ENCODE results near the gene STOML2.

STOML2 gene

GRCh38 chr9:35078066-35078465 is 24.9 kb downstream of the STOML2 start (continued):
- TF ChIP-seq ZNF366 (tag by site-specific recombination; conservative IDR thresholded peaks at IDR 0.05) (no peak), SP2 (tag by site-specific recombination; IDR thresholded peaks at IDR 0.05) (no peak), ZNF280C (tag by site-specific recombination; IDR thresholded peaks at IDR 0.05) (no peak), ZNF37A (tag by site-specific recombination; IDR thresholded peaks at IDR 0.05) (no peak), ATF2 (tag by site-specific recombination; IDR thresholded peaks at IDR 0.05; ENCODE audit: low read depth) (no peak), GFI1B (tag by site-specific recombination; IDR thresholded peaks at IDR 0.05) (no peak), ZEB2 (tag by site-specific recombination; IDR thresholded peaks at IDR 0.05) (no peak)

DNA sequence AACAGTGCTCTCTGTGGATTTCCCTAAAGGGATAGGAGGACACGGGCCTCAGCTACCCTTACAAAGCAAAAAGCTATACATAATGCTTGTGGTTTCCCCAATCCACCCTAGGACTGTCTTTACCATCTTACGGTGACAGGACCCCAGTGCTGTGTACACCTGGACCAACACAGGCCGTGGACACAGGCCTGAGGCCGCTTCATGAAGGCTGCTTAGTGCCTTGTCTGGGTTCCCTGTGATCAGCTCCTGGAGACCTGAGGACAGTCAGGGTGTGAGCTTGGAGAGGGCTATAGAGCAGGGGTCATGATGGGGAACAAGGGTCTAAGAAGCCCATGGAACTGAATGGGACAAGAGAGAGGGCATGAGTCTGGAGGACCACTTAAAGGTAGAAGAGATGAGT is 26.1 kb downstream of the STOML2 start:
- Histone ChIP-seq H3K4me1 (ENCODE audit: control insufficient read depth, insufficient read depth, low read length) (peaks cover 3% of the 10 kb centered on the region; the same call in 1 of the 2 replicates), H3K27ac (ENCODE audit: extremely low read depth, low read depth, low read length) (no peak overlapping the region), H3K9me3 (ENCODE audit: control insufficient read depth, insufficient read depth, low read depth, low read length) (no peaks in the 10 kb centered on the region), H3K4me3 (ENCODE audit: low read depth, low read length) (no peak overlapping the region), H3K36me3 (ENCODE audit: control insufficient read depth in 2 of 2, insufficient read depth in 1 of 2, low read length in 2 of 2) (peaks cover 0 to 52% of the 10 kb centered on the region in 2 experiments; a peak in 1 of 3 replicates)
- POLR2A ChIA-PET, result interaction anchor here (0.6 to 1.2 kb wide), 3 partner anchors 16 to 636 kb away, joined by 3 to 4 read pairs (median 3); no protein-coding TSS in a partner anchor
- TF ChIP-seq, protein P1, sequence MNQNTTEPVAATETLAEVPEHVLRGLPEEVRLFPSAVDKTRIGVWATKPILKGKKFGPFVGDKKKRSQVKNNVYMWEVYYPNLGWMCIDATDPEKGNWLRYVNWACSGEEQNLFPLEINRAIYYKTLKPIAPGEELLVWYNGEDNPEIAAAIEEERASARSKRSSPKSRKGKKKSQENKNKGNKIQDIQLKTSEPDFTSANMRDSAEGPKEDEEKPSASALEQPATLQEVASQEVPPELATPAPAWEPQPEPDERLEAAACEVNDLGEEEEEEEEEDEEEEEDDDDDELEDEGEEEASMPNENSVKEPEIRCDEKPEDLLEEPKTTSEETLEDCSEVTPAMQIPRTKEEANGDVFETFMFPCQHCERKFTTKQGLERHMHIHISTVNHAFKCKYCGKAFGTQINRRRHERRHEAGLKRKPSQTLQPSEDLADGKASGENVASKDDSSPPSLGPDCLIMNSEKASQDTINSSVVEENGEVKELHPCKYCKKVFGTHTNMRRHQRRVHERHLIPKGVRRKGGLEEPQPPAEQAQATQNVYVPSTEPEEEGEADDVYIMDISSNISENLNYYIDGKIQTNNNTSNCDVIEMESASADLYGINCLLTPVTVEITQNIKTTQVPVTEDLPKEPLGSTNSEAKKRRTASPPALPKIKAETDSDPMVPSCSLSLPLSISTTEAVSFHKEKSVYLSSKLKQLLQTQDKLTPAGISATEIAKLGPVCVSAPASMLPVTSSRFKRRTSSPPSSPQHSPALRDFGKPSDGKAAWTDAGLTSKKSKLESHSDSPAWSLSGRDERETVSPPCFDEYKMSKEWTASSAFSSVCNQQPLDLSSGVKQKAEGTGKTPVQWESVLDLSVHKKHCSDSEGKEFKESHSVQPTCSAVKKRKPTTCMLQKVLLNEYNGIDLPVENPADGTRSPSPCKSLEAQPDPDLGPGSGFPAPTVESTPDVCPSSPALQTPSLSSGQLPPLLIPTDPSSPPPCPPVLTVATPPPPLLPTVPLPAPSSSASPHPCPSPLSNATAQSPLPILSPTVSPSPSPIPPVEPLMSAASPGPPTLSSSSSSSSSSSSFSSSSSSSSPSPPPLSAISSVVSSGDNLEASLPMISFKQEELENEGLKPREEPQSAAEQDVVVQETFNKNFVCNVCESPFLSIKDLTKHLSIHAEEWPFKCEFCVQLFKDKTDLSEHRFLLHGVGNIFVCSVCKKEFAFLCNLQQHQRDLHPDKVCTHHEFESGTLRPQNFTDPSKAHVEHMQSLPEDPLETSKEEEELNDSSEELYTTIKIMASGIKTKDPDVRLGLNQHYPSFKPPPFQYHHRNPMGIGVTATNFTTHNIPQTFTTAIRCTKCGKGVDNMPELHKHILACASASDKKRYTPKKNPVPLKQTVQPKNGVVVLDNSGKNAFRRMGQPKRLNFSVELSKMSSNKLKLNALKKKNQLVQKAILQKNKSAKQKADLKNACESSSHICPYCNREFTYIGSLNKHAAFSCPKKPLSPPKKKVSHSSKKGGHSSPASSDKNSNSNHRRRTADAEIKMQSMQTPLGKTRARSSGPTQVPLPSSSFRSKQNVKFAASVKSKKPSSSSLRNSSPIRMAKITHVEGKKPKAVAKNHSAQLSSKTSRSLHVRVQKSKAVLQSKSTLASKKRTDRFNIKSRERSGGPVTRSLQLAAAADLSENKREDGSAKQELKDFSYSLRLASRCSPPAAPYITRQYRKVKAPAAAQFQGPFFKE (tag by site-specific recombination; IDR thresholded peaks at IDR 0.05; ENCODE audit: borderline replicate concordance), result no peak
- TF ChIP-seq PATZ1 (tag by site-specific recombination; IDR thresholded peaks at IDR 0.05) (no peak), ZNF184 (tag by site-specific recombination; IDR thresholded peaks at IDR 0.05) (no peak)
- CTCF ChIA-PET, result interaction anchor here (0.6 to 5.0 kb wide), 5 partner anchors 19 to 177 kb away, joined by 3 to 40 read pairs (median 3); partner anchors contain the start of gene PIGO

GRCh38 chr9:35075358-35075757 is 27.6 kb downstream of the STOML2 start:
- Histone ChIP-seq H3K4me1 (ENCODE audit: control insufficient read depth, insufficient read depth, low read length) (peaks cover 3% of the 10 kb centered on the region; the same call in 1 of the 2 replicates), H3K36me3 (ENCODE audit: control insufficient read depth in 2 of 2, insufficient read depth in 1 of 2, low read length in 2 of 2) (peaks cover 0 to 63% of the 10 kb centered on the region in 2 experiments; a peak in 1 of 3 replicates), H3K27ac (ENCODE audit: extremely low read depth, low read depth, low read length) (no peak overlapping the region), H3K4me3 (ENCODE audit: low read depth, low read length) (no peak overlapping the region), H3K9me3 (ENCODE audit: control insufficient read depth, insufficient read depth, low read depth, low read length) (no peaks in the 10 kb centered on the region)
- ChIA-PET CTCF (interaction anchor here (2.9 kb wide), 1 partner anchor 176 kb away, joined by 8 read pairs; no protein-coding TSS in a partner anchor), POLR2A (interaction anchor here (0.5 kb wide), 1 partner anchor 24 kb away, joined by 3 read pairs; no protein-coding TSS in a partner anchor)
- TF ChIP-seq ZNF174 (tag by site-specific recombination; IDR thresholded peaks at IDR 0.05), result no peak
- no peak for TF ChIP-seq ATF2 (tag by site-specific recombination; IDR thresholded peaks at IDR 0.05; ENCODE audit: low read depth)
- TF ChIP-seq ZNF426 (tag by site-specific recombination; IDR thresholded peaks at IDR 0.05), result no peak
- TF ChIP-seq ZNF785 (tag by site-specific recombination; IDR thresholded peaks at IDR 0.05), result no peak
- no peak for TF ChIP-seq ZNF341 (tag by site-specific recombination; IDR thresholded peaks at IDR 0.05; ENCODE audit: low read depth)
- no peak for TF ChIP-seq ZNF169 (tag by site-specific recombination; IDR thresholded peaks at IDR 0.05)
- no peak for TF ChIP-seq ZNF791 (tag by site-specific recombination; IDR thresholded peaks at IDR 0.05)
- no peak for TF ChIP-seq SCRT1 (tag by site-specific recombination; IDR thresholded peaks at IDR 0.05; ENCODE audit: borderline replicate concordance)
- TF ChIP-seq ZNF302 (tag by site-specific recombination; IDR thresholded peaks at IDR 0.05; ENCODE audit: low read depth), result no peak
